Activated CD8-positive, alpha-beta memory T cell treated with anti-CD3 and anti-CD28 coated beads for 36 hours (primary cell): ENCODE data around the gene PRSS35. TPM values are rescaled to one million over a fixed set of nuclear protein-coding genes. Genes with fewer than 3 reads are reported as not detected.

Experiments used
- total RNA-seq, 2 experiments: library from RNA; stranded (reverse); gene quantifications; one replicate each; pipeline ENCODE4 v1.2.3, GENCODE V29; 2021

Gene PRSS35
- total RNA-seq, 2 experiments from 2014 or later = 0.06 TPM; not detected in 1

Other genes starting within 250 kb of the PRSS35 start
- under 1 TPM; 0.34 to 0.44 TPM for gene ME1, start 81.5 kb upstream of the PRSS35 start, total RNA-seq
- gene SNAP91, start 196.6 kb downstream of the PRSS35 start, total RNA-seq = not detected